HEK293T (cell line): ENCODE measurements around the gene VMP1.

Source experiments
- CTCF ChIA-PET: fragments of 350-600 bp; formaldehyde crosslinking; extraction: SDS; loops from one replicate; lab custom pipeline; 2021; ENCODE audit warnings: antibody characterized with exemption, inconsistent platforms; lab: Yijun Ruan, JAX
- POLR2A ChIA-PET: fragments of 350-600 bp; formaldehyde crosslinking; extraction: SDS; loops from one replicate; lab custom pipeline; 2020; ENCODE audit warnings: antibody characterized with exemption, inconsistent platforms; lab: Yijun Ruan, JAX
- DNase-seq: peaks from one replicate; pipeline ENCODE4 v3.0.0; 2012; ENCODE audit warnings: mixed read lengths; ENCODE audit errors: extremely low spot score
- ARNT ChIP-seq: fragments of 450-650 bp; IDR thresholded peaks from 2 replicates; pipeline ENCODE4 v1.6.1; 2017; ENCODE audit warnings: mild to moderate bottlenecking
- BHLHE40 ChIP-seq: fragments of 450-650 bp; IDR thresholded peaks from 2 replicates; pipeline ENCODE4 v1.6.1; 2016; ENCODE audit warnings: mild to moderate bottlenecking, moderate library complexity, borderline replicate concordance
- CTBP1 ChIP-seq: fragments of 450-650 bp; IDR thresholded peaks from 2 replicates; pipeline ENCODE4 v1.6.1; 2016; ENCODE audit warnings: borderline replicate concordance
- ELF4 ChIP-seq: fragments of 450-650 bp; IDR thresholded peaks from 2 replicates; pipeline ENCODE4 v1.6.1; 2017; ENCODE audit warnings: antibody characterized with exemption
- FOXA1 ChIP-seq: fragments of 450-650 bp; IDR thresholded peaks from 2 replicates; pipeline ENCODE4 v1.6.1; 2016; ENCODE audit warnings: mild to moderate bottlenecking
- FOXK2 ChIP-seq: fragments of 450-650 bp; IDR thresholded peaks from 2 replicates; pipeline ENCODE4 v1.6.1; 2016; ENCODE audit warnings: mild to moderate bottlenecking
- FOXM1 ChIP-seq: fragments of 450-650 bp; IDR thresholded peaks from 2 replicates; pipeline ENCODE4 v1.6.1; 2017; ENCODE audit warnings: mild to moderate bottlenecking, borderline replicate concordance
- HDGF ChIP-seq: fragments of 450-650 bp; IDR thresholded peaks from 2 replicates; pipeline ENCODE4 v1.6.1; 2017; ENCODE audit warnings: antibody characterized with exemption, borderline replicate concordance
- L3MBTL2 ChIP-seq: fragments of 450-650 bp; conservative IDR thresholded peaks from 2 replicates; pipeline ENCODE4 v1.6.1; 2016; ENCODE audit warnings: mild to moderate bottlenecking
- LEF1 ChIP-seq: fragments of 450-650 bp; IDR thresholded peaks from 2 replicates; pipeline ENCODE4 v1.6.1; 2017; ENCODE audit warnings: mild to moderate bottlenecking, borderline replicate concordance
- NFRKB ChIP-seq: fragments of 450-650 bp; IDR thresholded peaks from 2 replicates; pipeline ENCODE4 v1.6.1; 2016; ENCODE audit warnings: mild to moderate bottlenecking, moderate library complexity
- SP1 ChIP-seq: fragments of 450-650 bp; IDR thresholded peaks from 2 replicates; pipeline ENCODE4 v1.6.1; 2017
- SUZ12 ChIP-seq: fragments of 450-650 bp; IDR thresholded peaks from 2 replicates; pipeline ENCODE4 v1.6.1; 2016; ENCODE audit warnings: mild to moderate bottlenecking
- TARDBP ChIP-seq: fragments of 450-650 bp; IDR thresholded peaks from 2 replicates; pipeline ENCODE4 v1.6.1; 2016
- ZNF384 ChIP-seq: fragments of 450-650 bp; IDR thresholded peaks from 2 replicates; pipeline ENCODE4 v1.6.1; 2016
- TF ChIP-seq, protein P1 (sequence below): fragments of 450-650 bp; IDR thresholded peaks from 2 replicates; pipeline ENCODE4 v1.6.1; 2016

VMP1 gene

DNA sequence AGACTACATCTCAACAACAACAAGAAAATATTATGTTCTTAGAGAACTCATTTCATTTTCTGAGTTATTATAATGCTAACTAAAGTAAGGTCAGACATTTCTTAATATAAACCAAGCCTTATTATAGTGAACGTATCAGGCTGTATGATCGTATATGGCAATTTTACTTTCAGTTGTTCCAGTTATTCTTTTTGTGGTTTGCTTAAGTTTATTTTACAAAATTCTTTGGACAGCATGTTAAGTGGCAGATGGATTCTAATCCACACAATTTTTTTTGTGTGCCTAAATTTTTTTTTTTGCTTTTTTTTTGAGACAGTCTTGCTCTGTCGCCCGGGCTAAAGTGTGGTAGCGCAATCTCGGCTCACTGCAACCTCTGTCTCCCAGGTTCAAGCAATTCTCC lies 59.0 kb downstream of the VMP1 start:
- POLR2A ChIA-PET = no interaction called here
- CTCF ChIA-PET = no interaction called here
- TF ChIP-seq SP1 = no peak
- TF ChIP-seq, protein P1, sequence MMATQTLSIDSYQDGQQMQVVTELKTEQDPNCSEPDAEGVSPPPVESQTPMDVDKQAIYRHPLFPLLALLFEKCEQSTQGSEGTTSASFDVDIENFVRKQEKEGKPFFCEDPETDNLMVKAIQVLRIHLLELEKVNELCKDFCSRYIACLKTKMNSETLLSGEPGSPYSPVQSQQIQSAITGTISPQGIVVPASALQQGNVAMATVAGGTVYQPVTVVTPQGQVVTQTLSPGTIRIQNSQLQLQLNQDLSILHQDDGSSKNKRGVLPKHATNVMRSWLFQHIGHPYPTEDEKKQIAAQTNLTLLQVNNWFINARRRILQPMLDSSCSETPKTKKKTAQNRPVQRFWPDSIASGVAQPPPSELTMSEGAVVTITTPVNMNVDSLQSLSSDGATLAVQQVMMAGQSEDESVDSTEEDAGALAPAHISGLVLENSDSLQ = no peak
- no peak for TF ChIP-seq NFRKB
- no peak for TF ChIP-seq FOXK2
- TF ChIP-seq ARNT = no peak
- TF ChIP-seq BHLHE40 = no peak
- TF ChIP-seq FOXM1 = no peak
- no peak for TF ChIP-seq ZNF384
- TF ChIP-seq LEF1 = no peak
- TF ChIP-seq HDGF = no peak
- no peak for DNase-seq

DNA sequence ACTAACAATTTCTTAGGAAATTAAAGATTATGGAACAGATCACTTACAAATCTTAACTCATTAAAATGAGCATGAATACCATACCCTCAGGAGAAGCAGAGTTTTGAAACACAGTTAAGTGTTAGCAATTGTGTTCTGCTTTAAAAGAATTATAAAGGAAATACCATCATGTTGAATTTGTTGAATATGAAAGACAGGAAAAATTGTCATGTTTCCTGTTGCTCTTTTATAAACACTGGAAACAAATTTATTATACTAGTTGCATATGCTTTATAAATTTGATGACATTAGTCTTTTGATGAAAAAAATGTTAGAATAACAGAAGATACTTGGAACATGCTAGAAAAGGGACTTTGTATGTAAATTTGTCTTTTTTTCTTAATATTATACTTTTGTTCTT lies 59.7 kb downstream of the VMP1 start:
- ChIA-PET POLR2A (no interaction called here), CTCF (no interaction called here)
- TF ChIP-seq LEF1 = no peak
- TF ChIP-seq NFRKB = no peak
- TF ChIP-seq, protein P1 = no peak
- no peak for TF ChIP-seq FOXK2
- TF ChIP-seq ELF4 = no peak
- TF ChIP-seq SUZ12 = no peak
- no peak for TF ChIP-seq HDGF
- TF ChIP-seq ZNF384 = no peak
- DNase-seq = no peak

DNA sequence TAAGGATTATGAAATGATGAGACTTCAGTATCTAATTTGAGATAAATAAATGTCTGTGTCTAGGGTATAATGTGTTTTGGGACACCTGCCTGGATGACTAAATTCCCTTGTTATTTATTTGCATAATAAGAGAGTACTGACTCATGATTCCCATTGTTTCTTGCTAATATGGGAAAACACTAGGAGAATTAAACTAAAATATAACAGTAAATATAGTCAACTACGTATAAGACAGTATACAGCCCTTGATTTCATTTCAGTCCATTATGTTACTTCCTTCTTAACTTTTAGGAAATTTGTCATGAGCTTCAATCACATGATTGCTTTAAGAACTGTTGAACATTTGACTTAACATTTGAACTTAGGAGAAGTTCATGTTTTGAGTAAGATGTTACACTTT lies 62.4 kb downstream of the VMP1 start:
- ChIA-PET POLR2A (no interaction called here), CTCF (interaction anchor here (0.5 kb wide), 1 partner anchor 20 kb away, joined by 3 read pairs; no protein-coding TSS in a partner anchor)
- TF ChIP-seq NFRKB (no peak), ELF4 (no peak), FOXK2 (no peak), ZNF384 (no peak), SP1 (no peak), HDGF (no peak), LEF1 (no peak), L3MBTL2 (no peak), TARDBP (no peak), SUZ12 (no peak), CTBP1 (no peak), ARNT (no peak)
- DNase-seq = no peak

DNA sequence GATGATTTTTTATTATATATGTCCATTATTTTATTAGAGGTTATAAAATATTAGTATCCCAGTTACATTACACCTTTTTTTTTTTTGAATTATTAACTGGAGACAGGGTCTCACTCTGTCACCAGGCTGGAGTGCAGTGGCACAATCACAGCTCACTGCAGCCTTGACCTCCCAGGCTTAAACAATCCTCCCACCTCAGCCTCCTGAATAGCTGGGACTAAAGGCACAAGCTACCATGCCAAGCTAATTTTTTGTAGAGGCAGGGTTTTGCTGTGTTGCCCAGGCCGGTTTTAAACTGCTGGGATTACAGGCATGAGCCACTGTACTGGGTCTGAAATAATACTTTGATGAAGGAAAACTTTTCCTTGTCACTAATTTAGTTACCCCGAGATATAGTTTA lies 63.6 kb downstream of the VMP1 start:
- ChIA-PET CTCF (no interaction called here), POLR2A (no interaction called here)
- TF ChIP-seq BHLHE40 = no peak
- no peak for TF ChIP-seq SP1
- no peak for TF ChIP-seq ELF4
- TF ChIP-seq TARDBP = no peak
- TF ChIP-seq L3MBTL2 = no peak
- TF ChIP-seq SUZ12 = no peak
- no peak for TF ChIP-seq ZNF384
- no peak for TF ChIP-seq FOXK2
- no peak for TF ChIP-seq ARNT
- TF ChIP-seq, protein P1 = no peak
- TF ChIP-seq LEF1 = no peak
- no peak for TF ChIP-seq FOXM1
- TF ChIP-seq CTBP1 = no peak
- TF ChIP-seq NFRKB = no peak
- no peak for TF ChIP-seq FOXA1
- TF ChIP-seq HDGF = no peak
- DNase-seq = no peak

DNA sequence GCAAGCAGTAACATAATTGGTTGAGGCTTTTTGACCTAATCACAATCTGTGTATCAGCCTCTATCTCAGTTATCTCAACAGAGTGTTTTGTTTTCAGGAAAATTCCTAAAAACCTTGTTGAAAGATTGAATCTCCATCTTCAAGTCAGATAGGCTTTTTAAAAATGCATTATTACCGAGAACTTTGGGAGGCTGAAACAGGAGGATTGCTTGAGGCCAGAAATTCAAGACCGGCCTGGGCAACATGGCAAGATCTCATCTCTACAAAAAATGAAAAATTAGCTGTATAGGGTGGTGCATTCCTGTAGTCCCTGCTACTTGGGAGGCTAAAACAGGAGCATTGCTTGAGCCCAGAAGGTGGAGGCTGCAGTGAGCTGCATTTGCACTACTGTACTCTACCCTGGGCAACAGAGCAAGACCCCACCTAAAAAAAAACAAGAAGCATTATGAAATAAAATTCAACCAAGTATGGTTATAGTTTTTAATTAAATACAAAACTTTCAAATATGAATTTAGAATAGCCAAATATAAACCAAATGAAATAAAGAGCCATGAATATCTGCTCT lies 68.4 kb downstream of the VMP1 start:
- POLR2A ChIA-PET = no interaction called here
- CTCF ChIA-PET = no interaction called here
- no peak for DNase-seq
- TF ChIP-seq CTBP1 = no peak
- no peak for TF ChIP-seq ARNT
- no peak for TF ChIP-seq BHLHE40
- TF ChIP-seq FOXK2 = no peak
- no peak for TF ChIP-seq HDGF
- no peak for TF ChIP-seq NFRKB
- TF ChIP-seq SUZ12 = no peak
- TF ChIP-seq LEF1 = no peak

DNA sequence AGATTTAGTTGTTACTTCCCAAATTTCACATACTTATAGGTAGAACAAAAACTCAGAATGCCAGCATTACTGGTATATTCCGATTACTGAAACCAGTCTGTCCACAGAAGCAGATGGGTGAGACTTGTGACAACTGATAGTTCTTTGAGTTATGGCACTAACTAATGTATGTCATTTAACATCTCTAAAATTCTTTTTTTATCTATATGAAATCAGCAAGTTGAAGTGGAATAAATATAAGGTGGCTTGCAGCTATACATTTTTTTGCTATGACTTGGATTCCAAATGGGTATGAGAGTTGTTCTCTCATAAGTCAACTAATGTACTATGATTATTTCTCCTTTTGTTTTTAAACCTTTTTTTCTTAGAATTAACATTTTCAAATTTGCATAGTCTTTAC lies 69.1 kb downstream of the VMP1 start:
- ChIA-PET CTCF (no interaction called here), POLR2A (no interaction called here)
- no peak for DNase-seq
- TF ChIP-seq HDGF = no peak
- TF ChIP-seq LEF1 = no peak

DNA sequence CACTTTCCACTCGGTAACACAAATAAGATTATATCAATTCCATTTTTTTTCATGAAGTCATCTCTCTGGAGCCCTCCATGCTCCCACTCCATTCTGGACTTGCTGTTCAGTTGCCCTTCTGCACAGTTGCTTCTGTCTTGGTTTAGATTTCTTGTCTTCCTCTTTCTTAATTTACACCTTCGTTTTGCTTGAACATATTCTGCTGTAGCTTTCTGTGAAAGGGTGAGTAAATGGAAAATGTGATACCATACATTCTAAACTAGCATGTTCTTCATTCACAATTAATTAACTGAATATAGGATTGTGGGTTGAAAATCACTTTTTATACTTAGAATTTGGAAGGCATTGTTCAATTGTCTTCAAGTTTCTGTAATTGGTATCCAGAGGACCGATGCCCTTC lies 69.6 kb downstream of the VMP1 start:
- POLR2A ChIA-PET = no interaction called here
- no peak for DNase-seq
- TF ChIP-seq, protein P1 = no peak
- no peak for TF ChIP-seq LEF1
- TF ChIP-seq ZNF384 = no peak
- no peak for TF ChIP-seq FOXM1
- TF ChIP-seq SP1 = no peak
- TF ChIP-seq ARNT = no peak
- no peak for TF ChIP-seq FOXA1
- no peak for TF ChIP-seq BHLHE40
- TF ChIP-seq FOXK2 = no peak
- TF ChIP-seq SUZ12 = no peak
- TF ChIP-seq NFRKB = no peak
- TF ChIP-seq CTBP1 = no peak
- CTCF ChIA-PET = no interaction called here
